Spleen (tissue), 7 donors: ENCODE results near the gene ICOSLG.
"Not testable (repeated sequence)": the region's sequence is repeated elsewhere in the genome, so short reads cannot be mapped to it uniquely, and the experiment has no call there.

Experiments
- CTCF ChIP-seq, 11 experiments: fragments of 200-600 bp in 7 of 11; fragments of 450-650 bp in 4 of 11; sonication (generic) in 4 of 11; IDR thresholded peaks in 8 of 11; conservative IDR thresholded peaks in 3 of 11; 1 replicate in 7 of 11; 2 replicates in 4 of 11; pipeline versions ENCODE4 v1.4.0 to v1.8.0; 2016 to 2021; ENCODE audit warnings: antibody characterized with exemption in 11 of 11, inconsistent platforms in 4 of 11, mild to moderate bottlenecking in 1 of 11
- POLR2AphosphoS5 ChIP-seq, 3 donors: sonication (generic); formaldehyde crosslinking; IDR thresholded peaks; one replicate each; pipeline ENCODE4 v1.5.1; 2017; ENCODE audit warnings: antibody characterized with exemption in 3 of 3
- donor health status: DM: no; HTN: no; CAD: no; lungs with moderate emphysema.
- donor health status: DM: no; HTN: no; CAD: no.
- donor health status: DM: no; HTN: no; CAD: no.

GRCh38 chr21:44206698-44207676 is 33.8 kb downstream of the ICOSLG start:
- not testable (repeated sequence) for TF ChIP-seq CTCF (IDR thresholded peaks at IDR 0.05 in 8 of 11, conservative IDR thresholded peaks at IDR 0.05 in 3 of 11); POLR2AphosphoS5 (IDR thresholded peaks at IDR 0.05)
